ENCODE results near the gene FAM209A.
"Not testable (repeated sequence)": the region's sequence is repeated elsewhere in the genome, so short reads cannot be mapped to it uniquely, and the experiment has no call there.

The FAM209A gene

DNA sequence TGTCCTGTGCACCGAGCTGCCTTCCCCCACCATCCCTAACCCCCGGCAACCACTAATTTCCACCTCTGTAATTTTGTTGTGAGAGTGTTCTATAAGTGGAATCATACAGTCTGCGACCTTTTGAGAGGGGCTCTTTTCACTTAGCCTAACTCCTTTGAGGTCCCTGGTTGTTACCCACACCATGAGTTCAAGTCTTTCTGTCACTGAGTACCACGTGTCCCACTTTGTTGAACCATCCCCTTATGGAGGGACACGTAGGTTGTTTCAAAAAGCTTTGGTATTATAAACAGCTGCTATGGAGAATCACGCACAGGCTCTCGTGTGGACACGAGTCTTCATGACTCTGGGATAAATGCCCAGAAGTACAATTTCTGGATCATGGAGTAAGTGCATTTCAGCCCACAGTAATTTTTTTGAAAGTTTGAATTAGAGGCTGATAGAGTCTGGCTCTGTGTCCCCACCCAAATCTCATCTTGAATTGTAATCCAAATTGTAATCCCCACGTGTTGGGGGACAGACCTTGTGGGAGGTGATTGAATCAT lies 18.0 kb downstream of the FAM209A start:
- DNase-seq = no peak

DNA sequence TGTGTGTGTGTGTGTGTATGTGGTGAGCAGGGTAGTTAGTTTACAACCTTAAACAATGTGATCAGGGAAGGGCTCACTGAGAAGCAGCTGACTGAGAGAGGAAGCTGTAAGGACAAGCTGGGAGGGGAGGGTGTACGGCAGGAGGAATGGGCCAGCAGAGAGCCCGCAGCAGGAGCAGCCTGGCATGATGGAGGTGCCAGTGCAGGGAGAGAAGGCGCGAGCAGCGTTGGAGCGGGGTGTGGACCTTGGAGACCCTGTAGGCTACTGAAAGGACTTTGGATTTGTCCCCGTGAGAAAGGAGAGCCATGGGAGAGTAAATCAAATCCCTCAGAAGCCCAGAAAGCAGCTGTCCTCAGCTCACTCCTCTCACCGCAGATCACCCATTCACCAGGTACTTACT lies 27.0 kb downstream of the FAM209A start:
- DNase-seq = no peak

GRCh38 chr20:56552911-56553629 lies 28.5 kb downstream of the FAM209A start:
- no peak for DNase-seq

GRCh38 chr20:56554869-56555268 lies 30.3 kb downstream of the FAM209A start:
- DNase-seq = peak; percentile 79 to 93

GRCh38 chr20:56558968-56559367 lies 34.4 kb downstream of the FAM209A start:
- no peak for DNase-seq

DNA sequence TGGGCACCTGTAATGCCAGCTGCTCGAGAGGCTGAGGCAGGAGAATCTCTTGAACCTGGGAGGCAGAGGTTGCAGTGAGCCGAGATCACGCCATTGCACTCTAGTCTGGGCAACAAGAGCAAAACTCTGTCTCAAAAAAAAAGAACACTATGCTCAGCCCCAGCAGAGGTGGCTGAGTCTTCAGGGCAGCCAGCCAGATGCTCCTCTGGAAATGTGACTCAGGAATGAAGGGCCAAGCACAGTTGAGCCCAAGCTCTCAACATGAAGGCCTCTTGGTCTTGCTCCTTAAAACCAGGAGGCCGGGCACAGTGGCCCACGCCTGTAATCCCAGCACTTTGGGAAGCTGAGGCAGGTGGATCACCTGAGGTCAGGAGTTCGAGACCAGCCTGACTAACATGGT lies 40.0 kb downstream of the FAM209A start:
- DNase-seq = not testable (repeated sequence)

- no peak for DNase-seq
Measured at GRCh38 chr20:56565511-56565910, 41.0 kb downstream of the FAM209A start.

DNA sequence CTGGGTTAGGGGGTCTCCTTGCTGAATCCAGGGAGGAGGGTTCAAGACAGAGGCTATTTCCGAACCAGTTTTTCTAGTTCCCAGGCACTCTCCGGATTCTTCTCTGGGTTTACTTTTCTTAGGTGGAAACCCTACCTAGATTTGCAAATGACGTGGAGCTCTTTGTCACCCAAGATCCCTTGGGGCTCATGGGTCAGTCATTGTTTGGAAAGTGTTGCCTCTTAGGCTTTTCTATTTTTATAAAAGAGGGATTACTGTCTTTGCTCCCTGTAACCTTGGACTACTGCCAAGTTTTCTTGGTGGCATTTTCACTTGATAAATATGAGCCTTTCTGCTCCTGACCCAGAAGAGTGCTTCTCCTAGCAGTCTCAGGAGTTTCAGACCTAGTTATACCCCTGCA lies 42.1 kb downstream of the FAM209A start:
- DNase-seq = no peak

DNA sequence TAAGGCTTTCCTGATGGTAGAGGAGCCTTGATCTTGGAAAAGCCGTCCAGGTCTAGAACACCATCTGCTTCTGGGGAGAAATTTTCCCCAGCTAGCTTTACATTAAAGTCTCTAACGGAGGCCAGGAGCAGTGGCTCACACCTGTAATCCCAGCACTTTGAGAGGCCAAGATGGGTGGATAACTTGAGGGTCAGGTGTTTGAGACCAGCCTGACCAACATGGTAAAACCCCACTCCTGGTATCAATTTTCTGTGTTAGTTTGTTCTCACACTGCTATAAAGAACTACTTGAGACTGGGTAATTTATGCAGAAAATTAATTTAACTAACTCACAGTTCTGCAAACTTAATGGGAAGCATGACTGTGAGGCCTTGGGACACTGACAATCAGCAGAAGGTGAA lies 46.3 kb downstream of the FAM209A start:
- no peak for DNase-seq

GRCh38 chr20:56572172-56572571 lies 47.6 kb downstream of the FAM209A start:
- no peak for DNase-seq

DNA sequence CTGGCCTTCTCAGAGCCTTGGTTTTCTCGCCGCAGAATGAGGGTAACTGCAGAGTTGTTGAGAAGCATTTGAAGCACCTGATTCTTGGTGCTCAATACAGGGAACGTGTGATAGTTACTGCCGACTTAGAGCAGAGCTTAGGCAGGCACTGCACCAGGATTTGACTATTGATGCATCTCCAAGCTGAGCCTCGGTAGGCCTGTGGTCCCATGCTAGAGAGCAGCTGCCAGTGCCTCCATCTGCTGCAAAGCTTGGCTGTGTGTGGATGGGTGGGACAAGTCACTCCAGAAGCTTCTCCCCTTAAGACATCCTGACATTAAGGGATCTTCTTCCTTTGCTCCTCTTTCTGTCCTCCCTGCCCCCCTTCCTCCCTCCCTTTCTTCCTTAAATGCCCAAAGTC lies 49.4 kb downstream of the FAM209A start:
- no peak for DNase-seq

GRCh38 chr20:56574531-56575142 lies 50.1 kb downstream of the FAM209A start:
- no peak for DNase-seq

- DNase-seq = no peak
Measured at GRCh38 chr20:56575157-56575556, 50.6 kb downstream of the FAM209A start.

Measured in NCI-H446 (cell line).